Common myeloid progenitor, CD34-positive (primary cell): ENCODE data around the gene SORCS1.

Experiments
- CTCF ChIA-PET: fragments of 350-600 bp; sonication (Branson Sonifier 250); formaldehyde crosslinking; loops from one replicate; lab custom pipeline; 2021; ENCODE audit warnings: antibody characterized with exemption; lab: Charles Lee
- POLR2A ChIA-PET: fragments of 350-600 bp; sonication (Branson Sonifier 250); formaldehyde crosslinking; loops from one replicate; lab custom pipeline; 2021; ENCODE audit warnings: antibody characterized with exemption; lab: Charles Lee
- DNase-seq, 3 donors: peaks; one replicate each; pipeline versions ENCODE4 v3.0.0 to v3.0.0-alpha.2; 2013
- H3K27ac ChIP-seq, 2 experiments: 1 replicate in 1 of 2; 2 replicates in 1 of 2; pipeline ENCODE4 v1.7.0; 2013; ENCODE audit warnings: inconsistent platforms in 2 of 2, low read length in 2 of 2, mild to moderate bottlenecking in 2 of 2, low read depth in 1 of 2, moderate library complexity in 1 of 2; ENCODE audit not compliant: severe bottlenecking in 2 of 2, insufficient read depth in 1 of 2, poor library complexity in 1 of 2
- H3K27me3 ChIP-seq, 5 experiments: replicated peaks in 2 of 5; 1 replicate in 3 of 5; 2 replicates in 2 of 5; pipeline versions ENCODE4 v1.6.1 to v1.7.0; 2013; ENCODE audit warnings: low read length in 4 of 5, mild to moderate bottlenecking in 2 of 5, moderate library complexity in 2 of 5, inconsistent platforms in 1 of 5; ENCODE audit not compliant: insufficient read depth in 5 of 5, control insufficient read depth in 4 of 5
- H3K36me3 ChIP-seq, 4 experiments: 1 replicate in 2 of 4; 2 replicates in 2 of 4; pipeline versions ENCODE4 v1.6.1 to v1.7.0; 2013; ENCODE audit warnings: low read length in 3 of 4, control low read depth in 1 of 4, mild to moderate bottlenecking in 1 of 4; ENCODE audit not compliant: control insufficient read depth in 4 of 4, insufficient read depth in 4 of 4
- H3K4me1 ChIP-seq, 4 experiments: 1 replicate in 3 of 4; 2 replicates in 1 of 4; pipeline versions ENCODE4 v1.6.1 to v1.7.1; 2013; ENCODE audit warnings: low read length in 3 of 4, mild to moderate bottlenecking in 3 of 4, control low read depth in 1 of 4, inconsistent platforms in 1 of 4, moderate library complexity in 1 of 4; ENCODE audit not compliant: control insufficient read depth in 4 of 4, insufficient read depth in 4 of 4; ENCODE audit errors: control extremely low read depth in 1 of 4
- H3K4me3 ChIP-seq, 7 experiments: 1 replicate in 4 of 7; 2 replicates in 3 of 7; pipeline versions ENCODE4 v1.5.1 to v1.7.0; 2013; ENCODE audit warnings: mild to moderate bottlenecking in 7 of 7, low read length in 6 of 7, moderate library complexity in 6 of 7, inconsistent platforms in 2 of 7, low read depth in 2 of 7, control low read depth in 1 of 7; ENCODE audit not compliant: insufficient read depth in 4 of 7, control insufficient read depth in 1 of 7; ENCODE audit errors: extremely low read depth in 1 of 7
- H3K9me3 ChIP-seq, 5 experiments: 1 replicate in 4 of 5; 2 replicates in 1 of 5; pipeline versions ENCODE4 v1.6.1 to v1.7.1; 2013; ENCODE audit warnings: low read length in 4 of 5, mild to moderate bottlenecking in 2 of 5, inconsistent platforms in 1 of 5, low read depth in 1 of 5, moderate library complexity in 1 of 5; ENCODE audit not compliant: control insufficient read depth in 4 of 5, insufficient read depth in 2 of 5; ENCODE audit errors: control extremely low read depth in 1 of 5
- WGBS: methylation state at CpG from one replicate; pipeline ENCODE4 v1.1.5; 2013; ENCODE audit not compliant: insufficient coverage; 5-methylcytosine and 5-hydroxymethylcytosine counted together

SORCS1 gene

GRCh38 chr10:106612381-106612780 lies 552.1 kb downstream of the SORCS1 start:
- no peaks in the 10 kb centered on the region for H3K36me3 ChIP-seq
- CTCF ChIA-PET: no interaction called here
- WGBS: 100% methylated on average over 1 of the region's 6 CpGs

GRCh38 chr10:106609470-106610266 lies 554.8 kb downstream of the SORCS1 start:
- WGBS: 90% methylated on average over 2 of the region's 3 CpGs

More at GRCh38 chr10:106612381-106612780, 552.1 kb downstream of the SORCS1 start:
- no peak for DNase-seq
- Histone ChIP-seq H3K27ac (no peak overlapping the region), H3K9me3 (no peaks in the 10 kb centered on the region), H3K27me3 (no peaks in the 10 kb centered on the region), H3K4me1 (no peaks in the 10 kb centered on the region), H3K4me3 (no peak overlapping the region)
- POLR2A ChIA-PET: no interaction called here

GRCh38 chr10:106608066-106608465 lies 556.4 kb downstream of the SORCS1 start:
- 100% methylated on average over 1 of the region's 1 CpG for WGBS
- no peaks in the 10 kb centered on the region for H3K4me1 ChIP-seq
- CTCF ChIA-PET: interaction anchor here (0.6 to 1.4 kb wide), 2 partner anchors 16 to 17 kb away, joined by 3 to 4 read pairs; no protein-coding TSS in a partner anchor

More at GRCh38 chr10:106609470-106610266, 554.8 kb downstream of the SORCS1 start:
- Histone ChIP-seq H3K4me3 (no peak overlapping the region), H3K4me1 (no peaks in the 10 kb centered on the region), H3K9me3 (no peaks in the 10 kb centered on the region), H3K27me3 (peaks cover 0 to 3% (median 0%) of the 10 kb centered on the region in 5 experiments), H3K36me3 (no peaks in the 10 kb centered on the region), H3K27ac (no peak overlapping the region)
- ChIA-PET POLR2A (no interaction called here), CTCF (no interaction called here)
- no peak for DNase-seq

GRCh38 chr10:106595281-106595680 lies 569.2 kb downstream of the SORCS1 start:
- Histone ChIP-seq H3K4me1 (no peaks in the 10 kb centered on the region), H3K4me3 (no peak overlapping the region), H3K36me3 (no peaks in the 10 kb centered on the region), H3K9me3 (no peaks in the 10 kb centered on the region), H3K27ac (no peak overlapping the region), H3K27me3 (no peaks in the 10 kb centered on the region)
- DNase-seq: no peak
- CTCF ChIA-PET: no interaction called here
- POLR2A ChIA-PET: no interaction called here
- 88% methylated on average over 1 of the region's 4 CpGs for WGBS

More at GRCh38 chr10:106608066-106608465, 556.4 kb downstream of the SORCS1 start:
- POLR2A ChIA-PET: no interaction called here
- no peak overlapping the region for H3K27ac ChIP-seq
- no peaks in the 10 kb centered on the region for H3K9me3 ChIP-seq
- H3K36me3 ChIP-seq: no peaks in the 10 kb centered on the region
- H3K27me3 ChIP-seq: peaks cover 0 to 3% (median 0%) of the 10 kb centered on the region in 5 experiments
- no peak for DNase-seq
- no peak overlapping the region for H3K4me3 ChIP-seq

GRCh38 chr10:106593876-106594275 lies 570.6 kb downstream of the SORCS1 start:
- Histone ChIP-seq H3K36me3 (no peaks in the 10 kb centered on the region), H3K27ac (no peak overlapping the region), H3K4me1 (no peaks in the 10 kb centered on the region), H3K9me3 (no peaks in the 10 kb centered on the region), H3K27me3 (no peaks in the 10 kb centered on the region), H3K4me3 (no peak overlapping the region)
- ChIA-PET POLR2A (no interaction called here), CTCF (no interaction called here)
- WGBS: 100% methylated on average over 1 of the region's 1 CpG
- DNase-seq: no peak

- H3K36me3 ChIP-seq: no peaks in the 10 kb centered on the region
- H3K4me1 ChIP-seq: no peaks in the 10 kb centered on the region
- H3K4me3 ChIP-seq: no peak overlapping the region
- no peaks in the 10 kb centered on the region for H3K9me3 ChIP-seq
- no peaks in the 10 kb centered on the region for H3K27me3 ChIP-seq
- H3K27ac ChIP-seq: no peak overlapping the region
- ChIA-PET CTCF (no interaction called here), POLR2A (no interaction called here)
- no peak for DNase-seq
These were observed 572.1 kb downstream of the SORCS1 start for GRCh38 chr10:106592396-106592795.

- Histone ChIP-seq H3K4me1 (no peaks in the 10 kb centered on the region), H3K27me3 (no peaks in the 10 kb centered on the region), H3K27ac (no peak overlapping the region), H3K9me3 (no peaks in the 10 kb centered on the region), H3K4me3 (no peak overlapping the region), H3K36me3 (no peaks in the 10 kb centered on the region)
- no peak for DNase-seq
- WGBS: 60% methylated on average over 1 of the region's 2 CpGs
- ChIA-PET CTCF (no interaction called here), POLR2A (no interaction called here)
These were observed 582.2 kb downstream of the SORCS1 start for GRCh38 chr10:106582291-106582690.
